ENCODE results near the gene SYTL3.
"Not testable (repeated sequence)": the region's sequence is repeated elsewhere in the genome, so short reads cannot be mapped to it uniquely, and the experiment has no call there.

SYTL3 gene

DNA sequence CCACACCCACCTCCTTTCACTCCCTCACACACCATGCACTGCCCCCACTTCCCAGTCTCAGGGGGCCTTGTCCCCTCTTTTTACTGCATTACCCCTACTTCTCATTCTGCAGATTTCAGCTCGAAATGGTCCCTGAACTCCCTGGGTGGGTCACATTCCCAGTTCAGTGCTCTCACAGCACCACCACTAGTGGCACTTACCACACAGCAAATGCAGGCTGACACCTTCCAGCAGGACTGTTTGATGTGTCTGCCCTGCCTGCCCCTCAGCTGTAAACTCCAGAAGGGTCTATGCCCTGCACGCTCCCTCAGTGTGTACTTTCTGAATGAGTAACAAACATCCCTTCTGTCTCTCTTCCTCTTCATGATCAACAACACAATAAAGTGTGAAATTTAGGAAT lies 9.3 kb upstream of the SYTL3 start:
- H3K9me3 Mint-ChIP-seq = no peaks in the 10 kb centered on the region
- peak overlapping the region; percentile 61 for H3K27ac Mint-ChIP-seq
- H3K27me3 Mint-ChIP-seq = peaks cover 4% of the 10 kb centered on the region
- CTCF ChIA-PET = no interaction called here
- peaks cover 74% of the 10 kb centered on the region for H3K4me1 Mint-ChIP-seq
- H3K36me3 Mint-ChIP-seq = peaks cover 65% of the 10 kb centered on the region
- H3K4me3 Mint-ChIP-seq = peak overlapping the region; percentile 62
- DNase-seq = no peak

DNA sequence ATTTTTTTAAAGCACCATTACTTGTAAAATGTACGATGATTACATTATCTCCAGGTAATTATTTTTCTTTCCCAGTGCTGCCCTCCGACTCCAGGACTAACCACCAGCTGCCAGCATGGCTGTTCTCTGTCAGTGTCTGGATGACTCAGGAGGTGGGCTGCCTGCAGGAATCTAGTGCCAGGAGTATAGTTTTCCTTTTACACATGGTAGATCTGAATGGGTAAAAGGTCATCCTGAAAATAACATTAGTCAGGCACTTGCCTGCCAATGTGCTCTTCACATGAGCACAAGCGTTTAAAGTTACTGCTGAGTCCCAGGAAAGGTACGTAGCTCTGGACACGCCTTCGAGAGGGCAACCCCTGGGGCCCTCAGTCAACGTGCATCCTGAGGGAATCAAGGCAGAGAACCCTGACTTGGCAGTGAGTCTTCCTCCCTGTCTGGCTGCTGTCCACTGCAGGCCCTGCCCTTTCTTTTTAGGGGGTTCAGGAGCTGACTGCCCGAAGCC lies 7.7 kb upstream of the SYTL3 start:
- no peaks in the 10 kb centered on the region for H3K9me3 Mint-ChIP-seq
- H3K27me3 Mint-ChIP-seq = peaks cover 4% of the 10 kb centered on the region
- peak overlapping the region; percentile 98 for H3K4me3 Mint-ChIP-seq
- H3K36me3 Mint-ChIP-seq = peaks cover 50% of the 10 kb centered on the region
- CTCF ChIA-PET = interaction anchor here (0.6 to 6.0 kb wide), 3 partner anchors 18 to 428 kb away, joined by 3 to 33 read pairs (median 4); no protein-coding TSS in a partner anchor
- H3K4me1 Mint-ChIP-seq = peaks cover 74% of the 10 kb centered on the region
- no peak overlapping the region for H3K27ac Mint-ChIP-seq
- no peak for DNase-seq

DNA sequence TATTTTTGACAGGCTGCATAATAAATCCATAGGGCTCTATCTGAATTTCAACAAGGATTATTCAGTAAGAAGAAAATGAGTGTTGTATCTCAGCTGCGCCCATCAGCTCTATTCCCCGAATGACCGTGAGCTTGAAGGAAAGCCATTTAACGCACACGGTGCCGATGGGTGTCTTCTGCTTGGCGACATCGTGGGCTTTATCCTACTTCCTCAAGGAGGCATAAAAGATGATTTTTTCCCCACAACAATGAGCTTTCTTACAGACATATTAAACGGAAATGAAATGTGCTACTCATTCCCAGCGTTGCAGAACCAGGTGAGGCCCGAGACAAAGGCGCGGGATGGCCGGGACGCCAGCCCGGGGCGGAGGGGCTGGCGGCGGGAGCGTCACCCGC lies 6.0 kb upstream of the SYTL3 start:
- H3K27me3 Mint-ChIP-seq = peaks cover 4% of the 10 kb centered on the region
- H3K36me3 Mint-ChIP-seq = peaks cover 42% of the 10 kb centered on the region
- no peaks in the 10 kb centered on the region for H3K9me3 Mint-ChIP-seq
- H3K4me3 Mint-ChIP-seq = peak overlapping the region; percentile 98
- peaks cover 75% of the 10 kb centered on the region for H3K4me1 Mint-ChIP-seq
- no peak for DNase-seq
- CTCF ChIA-PET = interaction anchor here (1.6 to 6.0 kb wide), 5 partner anchors 9 to 430 kb away, joined by 3 to 33 read pairs (median 19); no protein-coding TSS in a partner anchor
- H3K27ac Mint-ChIP-seq = peak overlapping the region; percentile 97

DNA sequence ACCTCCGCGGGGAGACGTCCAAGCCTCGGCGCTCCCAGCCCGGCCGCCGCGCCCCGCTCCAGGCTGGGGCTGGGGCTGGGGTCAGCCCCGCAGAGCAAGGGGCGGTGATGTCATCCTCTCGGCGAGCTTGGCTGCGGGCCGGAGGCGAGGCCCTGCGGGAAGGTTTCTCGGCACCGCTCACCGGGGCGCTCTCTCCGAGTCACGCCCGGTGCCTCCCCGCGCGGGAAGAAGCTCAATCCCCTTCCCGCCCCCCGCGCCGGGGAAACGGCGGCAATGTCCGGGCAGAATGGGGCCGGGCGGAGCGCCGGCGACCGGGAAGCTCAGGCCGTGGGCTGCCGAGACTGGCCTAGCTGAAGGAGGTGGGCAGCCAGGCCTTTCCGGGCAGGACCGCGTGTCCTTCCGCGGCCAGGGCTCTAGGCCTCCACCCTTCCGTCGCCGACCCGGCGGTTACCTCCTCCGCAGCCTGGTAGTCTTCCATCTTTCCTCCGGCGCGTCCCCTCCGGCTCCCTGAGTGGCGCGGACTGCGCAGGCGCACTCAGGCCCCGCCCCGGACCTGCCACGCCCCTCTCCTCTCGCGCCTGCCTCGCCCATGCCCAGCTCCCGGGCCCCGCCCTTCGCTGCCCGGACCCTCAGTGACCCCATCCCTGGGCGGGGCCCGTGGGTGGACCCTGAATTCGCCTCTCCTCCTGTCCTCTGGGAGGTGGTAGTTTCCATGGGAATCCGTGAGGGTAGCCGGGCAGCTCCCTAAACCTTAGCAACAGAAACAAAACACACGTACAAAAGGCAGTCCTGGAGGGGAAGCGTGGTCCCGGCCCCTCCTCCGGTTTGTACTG lies 5.4 kb upstream of the SYTL3 start, which contains the start of gene DYNLT1:
Gene DYNLT1 (minus strand): TSS at position 513 of the 833 bp plus-strand sequence. CDS start 35 bp downstream, at position 478.
- H3K4me3 Mint-ChIP-seq = peak within 1 kb of the TSS; percentile 98
- CTCF ChIA-PET = interaction anchor here (1.3 to 6.0 kb wide), 6 partner anchors 8 to 430 kb away, joined by 3 to 33 read pairs (median 12); no protein-coding TSS in a partner anchor
- peaks cover 36% of the 10 kb centered on the region for H3K36me3 Mint-ChIP-seq
- peaks cover 4% of the 10 kb centered on the region for H3K27me3 Mint-ChIP-seq
- no peaks in the 10 kb centered on the region for H3K9me3 Mint-ChIP-seq
- peak within 1 kb of the TSS; percentile 97 for H3K27ac Mint-ChIP-seq
- peak; percentile 90 for DNase-seq
- peaks cover 75% of the 10 kb centered on the region for H3K4me1 Mint-ChIP-seq

DNA sequence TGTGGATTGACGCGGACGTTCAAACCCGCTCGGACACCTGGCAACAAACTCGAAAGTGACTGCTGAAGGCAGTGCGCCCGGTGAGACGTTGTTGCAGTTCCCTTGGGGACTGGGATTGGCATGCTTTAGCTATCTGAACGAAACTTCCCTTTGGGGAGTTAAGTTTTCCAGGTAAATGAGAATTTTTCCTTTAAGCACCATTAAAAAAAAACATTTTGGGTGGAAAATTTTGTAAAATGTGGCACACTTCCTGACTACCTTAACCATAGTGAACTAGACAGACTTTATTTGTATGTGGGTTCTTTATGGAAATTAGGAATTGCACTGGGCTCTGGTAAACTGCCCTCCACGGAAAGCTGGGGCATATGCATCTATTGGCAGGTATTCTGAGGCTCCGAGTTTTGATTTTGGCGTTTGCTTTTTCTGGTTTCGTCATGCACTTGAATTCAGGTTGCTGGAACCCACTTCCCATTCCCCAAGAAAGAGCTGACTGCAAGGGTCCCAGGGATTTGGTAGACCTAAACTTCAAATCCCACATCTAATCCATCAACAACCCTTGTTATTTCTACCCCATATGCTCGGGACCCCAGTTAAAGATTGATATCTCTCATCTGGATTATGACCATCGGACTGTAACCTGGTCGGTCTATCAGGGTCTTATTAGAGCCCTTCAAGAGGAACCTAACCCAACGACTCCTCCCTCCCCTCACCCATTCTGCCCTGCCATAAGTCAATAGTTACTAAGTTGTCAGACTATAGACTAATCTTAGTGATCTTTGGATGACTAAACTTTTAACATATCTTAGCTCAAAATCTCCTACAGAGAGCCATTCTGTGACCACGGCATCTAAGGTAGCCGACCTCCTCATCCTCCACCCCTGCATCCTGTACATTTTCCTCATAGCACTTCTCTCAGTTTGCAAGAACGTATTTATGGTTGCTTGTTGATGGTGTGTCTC lies 4.5 kb upstream of the SYTL3 start:
- DNase-seq = no peak
- Mint-ChIP-seq H3K27ac (peak overlapping the region; percentile 89), H3K9me3 (no peaks in the 10 kb centered on the region), H3K4me1 (peaks cover 74% of the 10 kb centered on the region), H3K36me3 (peaks cover 29% of the 10 kb centered on the region), H3K27me3 (peaks cover 4% of the 10 kb centered on the region), H3K4me3 (peak overlapping the region; percentile 86)
- CTCF ChIA-PET = interaction anchor here (1.3 to 6.0 kb wide), 5 partner anchors 8 to 431 kb away, joined by 4 to 33 read pairs (median 19); no protein-coding TSS in a partner anchor

DNA sequence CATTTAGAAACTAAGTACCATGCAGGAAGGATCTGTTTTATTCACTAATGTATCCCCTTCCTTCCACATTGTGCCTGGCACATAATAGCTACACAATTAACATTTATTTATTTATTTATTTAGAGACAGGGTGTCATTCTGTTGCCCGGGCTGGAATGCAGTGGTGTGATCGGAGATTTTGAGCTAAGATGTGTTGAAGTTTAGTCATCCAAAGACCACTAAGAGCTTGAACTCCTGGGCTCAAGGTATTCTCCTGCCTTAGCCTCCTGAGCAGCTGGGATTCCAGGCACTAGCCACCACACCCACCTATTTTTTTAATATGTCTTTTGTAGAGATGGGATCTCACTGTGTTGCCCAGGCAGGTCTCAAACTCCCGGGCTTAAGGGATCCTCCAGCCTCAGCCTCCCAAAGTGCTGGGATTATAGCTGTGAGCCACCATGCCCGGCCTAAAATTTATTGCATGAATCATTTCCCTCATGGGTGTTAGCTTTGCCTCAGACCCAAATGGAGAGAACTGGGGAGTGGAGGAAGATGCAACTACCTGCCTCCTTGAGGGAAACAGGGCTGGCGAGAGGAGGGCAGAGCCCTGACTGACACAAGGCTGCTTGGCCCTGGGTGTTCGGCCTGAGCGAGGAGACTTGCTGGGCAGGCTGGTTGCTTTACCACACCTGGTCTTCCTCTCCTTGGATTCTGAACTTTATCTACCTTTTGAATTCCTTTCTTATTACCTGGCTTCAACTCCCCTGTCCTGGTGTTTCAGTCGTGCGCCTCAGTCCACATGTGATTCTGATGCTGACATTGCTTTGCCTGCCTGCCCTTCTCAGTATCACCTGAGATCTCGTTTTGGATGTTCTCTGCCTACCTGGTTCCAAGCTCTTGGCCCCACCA lies 3.6 kb upstream of the SYTL3 start:
- no peaks in the 10 kb centered on the region for H3K9me3 Mint-ChIP-seq
- peak overlapping the region; percentile 86 for H3K4me3 Mint-ChIP-seq
- CTCF ChIA-PET = interaction anchor here (1.7 to 6.0 kb wide), 2 partner anchors 14 to 432 kb away, joined by 7 to 33 read pairs; no protein-coding TSS in a partner anchor
- peaks cover 4% of the 10 kb centered on the region for H3K27me3 Mint-ChIP-seq
- H3K4me1 Mint-ChIP-seq = peaks cover 71% of the 10 kb centered on the region
- H3K36me3 Mint-ChIP-seq = peaks cover 26% of the 10 kb centered on the region
- no peak for DNase-seq
- H3K27ac Mint-ChIP-seq = no peak overlapping the region

DNA sequence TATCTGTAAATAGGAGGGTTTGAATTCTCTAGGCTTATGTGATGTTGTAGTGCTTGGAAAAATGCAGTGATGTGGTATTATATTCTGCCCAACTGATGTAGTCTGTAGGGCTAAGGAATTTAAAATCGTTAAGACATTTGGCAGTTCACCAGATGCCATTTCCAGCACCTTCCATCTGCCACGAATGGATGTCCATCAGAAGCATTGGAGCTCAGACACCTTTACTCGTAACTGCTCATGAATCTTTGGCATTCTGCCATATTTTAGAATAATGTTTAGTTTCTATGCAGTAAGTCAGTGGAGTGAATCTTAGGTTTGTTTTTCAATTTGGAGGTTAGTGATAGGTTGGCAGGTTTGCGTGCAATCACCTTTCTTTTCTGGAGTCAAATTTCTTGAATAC lies 2.4 kb upstream of the SYTL3 start:
- Mint-ChIP-seq H3K27ac (no peak overlapping the region), H3K9me3 (no peaks in the 10 kb centered on the region), H3K36me3 (peaks cover 16% of the 10 kb centered on the region), H3K4me1 (peaks cover 69% of the 10 kb centered on the region), H3K4me3 (no peak overlapping the region), H3K27me3 (peaks cover 4% of the 10 kb centered on the region)
- DNase-seq = no peak
- CTCF ChIA-PET = interaction anchor here (0.9 to 6.0 kb wide), 4 partner anchors 13 to 434 kb away, joined by 3 to 33 read pairs (median 6); no protein-coding TSS in a partner anchor

DNA sequence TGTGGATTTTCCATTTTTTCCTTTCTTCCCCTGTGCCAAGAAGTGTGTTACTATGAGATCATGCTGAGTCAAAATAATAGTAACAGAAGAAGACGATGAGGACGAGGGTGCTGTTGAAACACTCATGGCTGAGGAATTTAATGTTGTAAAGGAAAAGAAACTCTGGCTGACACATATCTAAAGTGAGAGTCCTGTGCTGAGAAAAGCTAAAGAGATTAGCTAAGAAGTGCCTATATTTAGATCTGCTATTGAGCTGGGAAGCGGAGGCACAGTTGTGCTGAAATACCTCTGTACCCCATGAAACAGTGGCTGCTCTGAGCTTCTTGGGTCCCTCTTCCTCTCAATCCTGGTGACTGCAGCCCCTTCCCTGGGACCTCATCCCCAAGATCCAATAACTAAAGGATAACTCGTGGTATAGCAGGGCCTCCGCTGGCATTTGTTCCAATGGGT lies 1.1 kb upstream of the SYTL3 start:
- CTCF ChIA-PET = interaction anchor here (1.5 to 3.6 kb wide), 3 partner anchors 11 to 43 kb away, joined by 4 to 19 read pairs (median 6); no protein-coding TSS in a partner anchor
- Mint-ChIP-seq H3K36me3 (peaks cover 21% of the 10 kb centered on the region), H3K4me1 (peaks cover 73% of the 10 kb centered on the region), H3K27me3 (peaks cover 4% of the 10 kb centered on the region), H3K27ac (peak overlapping the region; percentile 99), H3K4me3 (peak overlapping the region; percentile 19), H3K9me3 (no peaks in the 10 kb centered on the region)
- DNase-seq = no peak

DNA sequence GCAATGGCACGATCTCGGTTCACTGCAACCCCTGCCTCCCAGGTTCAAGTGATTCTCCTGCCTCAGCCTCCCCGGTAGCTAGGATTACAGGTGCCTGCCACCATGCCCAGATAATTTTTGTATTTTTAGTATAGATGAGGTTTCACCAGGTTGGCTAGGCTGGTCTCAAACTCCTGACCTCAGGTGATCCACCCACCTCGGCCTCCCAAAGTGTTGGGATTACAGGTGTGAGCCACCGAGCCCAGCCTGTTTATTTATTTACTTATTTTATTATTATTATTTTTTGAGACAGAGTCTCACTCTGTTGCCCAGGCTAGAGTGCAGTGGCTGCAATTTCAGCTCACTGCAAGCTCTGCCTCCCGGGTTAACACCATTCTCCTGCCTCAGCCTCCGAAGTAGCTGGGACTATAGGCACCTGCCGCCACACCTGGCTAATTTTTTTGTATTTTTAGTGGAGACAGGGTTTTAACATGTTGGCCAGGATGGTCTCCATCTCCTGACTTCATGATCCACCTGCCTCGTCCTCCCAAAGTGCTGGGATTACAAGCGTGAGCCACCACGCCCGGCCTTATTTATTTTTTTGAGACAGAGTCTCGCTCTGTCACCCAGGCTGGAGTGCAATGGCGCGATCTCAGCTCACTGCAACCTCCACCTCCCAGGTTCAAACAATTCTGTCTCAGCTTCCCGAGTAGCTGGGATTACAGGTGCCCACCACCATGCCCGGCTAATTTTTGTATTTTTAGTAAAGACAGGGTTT lies 2.3 kb downstream of the SYTL3 start:
- H3K4me1 Mint-ChIP-seq = peaks cover 82% of the 10 kb centered on the region
- not testable (repeated sequence) for H3K27me3 Mint-ChIP-seq, H3K9me3 Mint-ChIP-seq, DNase-seq
- peak overlapping the region; percentile 75 for H3K4me3 Mint-ChIP-seq
- peak overlapping the region; percentile 100 for H3K27ac Mint-ChIP-seq
- CTCF ChIA-PET = interaction anchor here (0.9 to 2.1 kb wide), 3 partner anchors 8 to 39 kb away, joined by 3 to 20 read pairs (median 6); partner anchors contain the start of gene DYNLT1
- H3K36me3 Mint-ChIP-seq = peaks cover 48% of the 10 kb centered on the region

DNA sequence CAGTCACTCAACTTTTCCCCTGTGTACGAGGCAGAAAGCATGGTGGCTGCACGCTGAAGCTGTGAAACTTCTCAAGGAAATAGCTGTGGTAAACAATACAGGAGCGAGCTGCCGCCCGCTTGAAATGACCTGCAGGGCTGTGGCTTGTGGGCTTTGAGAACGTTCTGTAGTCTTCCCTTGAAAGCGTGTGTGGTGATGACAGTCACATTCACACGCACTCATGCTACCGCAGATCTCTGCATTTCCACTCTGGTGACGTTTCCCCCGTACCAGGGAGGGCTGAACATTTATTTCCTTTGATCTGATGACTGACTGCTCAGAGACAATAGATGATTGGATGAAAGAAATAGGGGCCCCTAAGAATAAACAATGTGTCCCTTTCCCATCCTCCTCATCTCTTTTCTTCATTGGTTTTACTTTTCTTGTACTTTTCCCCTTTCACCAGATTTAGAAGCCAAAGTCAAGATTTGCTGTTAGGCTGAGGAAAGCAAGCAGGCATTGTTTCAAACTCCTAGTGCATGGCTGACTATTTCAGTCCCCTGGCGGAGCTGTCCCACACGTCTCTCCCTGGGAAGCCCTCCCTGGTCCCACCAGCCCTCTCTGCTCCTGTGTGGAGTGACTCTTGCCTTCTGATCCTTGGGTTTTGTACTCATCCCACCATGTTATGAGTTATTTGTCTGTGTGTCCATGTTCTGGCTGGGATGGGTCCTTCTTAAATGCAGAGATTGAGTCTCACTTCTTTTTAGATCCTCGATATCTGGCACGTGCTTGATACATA lies 3.9 kb downstream of the SYTL3 start:
- CTCF ChIA-PET = interaction anchor here (1.0 to 2.1 kb wide), 4 partner anchors 9 to 37 kb away, joined by 3 to 20 read pairs (median 4); partner anchors contain the start of gene DYNLT1
- Mint-ChIP-seq H3K4me1 (peaks cover 75% of the 10 kb centered on the region), H3K27ac (peak overlapping the region; percentile 100), H3K27me3 (peaks cover 3% of the 10 kb centered on the region), H3K36me3 (peaks cover 47% of the 10 kb centered on the region), H3K4me3 (peak overlapping the region; percentile 75), H3K9me3 (no peaks in the 10 kb centered on the region)
- peak; percentile 96 for DNase-seq

DNA sequence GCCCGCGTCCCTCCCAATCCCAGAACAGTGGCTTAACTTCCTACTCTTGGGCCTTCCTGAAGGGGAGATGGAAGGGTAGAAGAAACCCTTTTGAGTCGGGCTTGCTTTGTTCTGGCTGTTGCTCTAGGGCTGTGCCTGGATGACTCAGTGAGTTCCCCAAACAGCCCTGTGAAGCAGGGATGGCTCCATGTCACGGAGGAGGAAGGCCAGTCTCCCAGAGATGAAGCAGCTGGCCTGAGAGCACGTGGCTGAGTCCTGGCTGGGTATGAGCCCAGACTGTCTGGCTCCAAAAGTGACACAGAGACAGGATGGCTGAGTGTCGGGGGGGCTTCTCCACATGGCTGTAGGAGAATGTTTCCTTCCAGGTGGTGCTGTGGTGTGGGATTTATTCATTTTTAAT lies 4.6 kb downstream of the SYTL3 start:
- DNase-seq = no peak
- Mint-ChIP-seq H3K4me3 (peak overlapping the region; percentile 75), H3K27me3 (peaks cover 3% of the 10 kb centered on the region), H3K9me3 (no peaks in the 10 kb centered on the region), H3K36me3 (peaks cover 48% of the 10 kb centered on the region), H3K4me1 (peaks cover 75% of the 10 kb centered on the region), H3K27ac (peak overlapping the region; percentile 100)
- CTCF ChIA-PET = interaction anchor here (0.9 to 1.1 kb wide), 2 partner anchors 10 to 13 kb away, joined by 3 to 4 read pairs; partner anchors contain the start of gene DYNLT1
